Endothelial cell of umbilical vein (primary cell): ENCODE measurements around the gene RIBC1. TPM values are rescaled to one million over a fixed set of nuclear protein-coding genes. Genes with fewer than 3 reads are reported as not detected.

Experiments
- BruUV-seq: library from RNA; stranded (reverse); fragments of 400-500 nt; replicated peaks from 2 replicates; lab custom pipeline; 2021; lab: Mats Ljungman, UMichigan
- CTCF ChIA-PET: fragments of 300-600, 350-600 bp; sonication (Branson Sonifier 250); formaldehyde crosslinking; loops from one replicate; lab custom pipeline; 2021; ENCODE audit warnings: antibody characterized with exemption, inconsistent platforms; lab: Charles Lee
- POLR2A ChIA-PET: fragments of 300-600, 350-600 bp; sonication (Branson Sonifier 250); formaldehyde crosslinking; loops from one replicate; lab custom pipeline; 2021; ENCODE audit warnings: antibody characterized with exemption, inconsistent platforms; lab: Charles Lee
- DNase-seq: peaks from one replicate; pipeline ENCODE4 v3.0.0-alpha.2; 2011; ENCODE audit warnings: low read depth, low spot score
- FAIRE-seq: peaks from 2 replicates; lab custom pipeline; 2011; peaks lifted over from hg19 to GRCh38; lab: Jason Lieb, UNC
- H2AFZ ChIP-seq: 2 replicates; pipeline ENCODE4 v1.6.0; 2012; ENCODE audit warnings: low read depth, low read length, control low read depth, inconsistent platforms
- H3K27ac ChIP-seq: 2 replicates; pipeline ENCODE4 v1.5.1; 2011; ENCODE audit warnings: low read depth, mild to moderate bottlenecking, control low read depth, low read length, moderate library complexity; ENCODE audit not compliant: insufficient read depth
- H3K27me3 ChIP-seq, 2 experiments: 2 replicates each; pipeline versions ENCODE4 v1.6.0 to v1.6.1; 2011; ENCODE audit warnings: low read length in 2 of 2, mixed read lengths in 1 of 2; ENCODE audit not compliant: control insufficient read depth in 2 of 2, insufficient read depth in 2 of 2
- H3K36me3 ChIP-seq, 2 experiments: 2 replicates in 1 of 2; 3 replicates in 1 of 2; pipeline ENCODE4 v1.5.1; 2011; ENCODE audit warnings: low read length in 2 of 2, mild to moderate bottlenecking in 1 of 2, moderate library complexity in 1 of 2; ENCODE audit not compliant: control insufficient read depth in 2 of 2, insufficient read depth in 2 of 2; ENCODE audit errors: extremely low read depth in 1 of 2
- H3K4me1 ChIP-seq: 3 replicates; pipeline ENCODE4 v1.5.1; 2011; ENCODE audit warnings: mild to moderate bottlenecking, low read length; ENCODE audit not compliant: control insufficient read depth, insufficient read depth; ENCODE audit errors: extremely low read depth
- H3K4me2 ChIP-seq: 2 replicates; pipeline ENCODE4 v1.6.1; 2011; ENCODE audit warnings: low read length, control low read depth, mixed read lengths; ENCODE audit not compliant: insufficient read depth
- H3K4me3 ChIP-seq, 3 experiments: fragments of 200-600 bp in 1 of 3; sonication (generic), shearing (Covaris generic) in 1 of 3; replicated peaks in 1 of 3; 2 replicates each; pipeline ENCODE4 v1.5.1; 2011 to 2016; ENCODE audit warnings: control low read depth in 3 of 3, low read length in 3 of 3, mild to moderate bottlenecking in 2 of 3, inconsistent platforms in 1 of 3, low read depth in 1 of 3, moderate library complexity in 1 of 3; ENCODE audit not compliant: insufficient read depth in 1 of 3
- H3K79me2 ChIP-seq: 2 replicates; pipeline ENCODE4 v1.6.0; 2012; ENCODE audit warnings: low read length, inconsistent platforms; ENCODE audit not compliant: control insufficient read depth, insufficient read depth
- H3K9ac ChIP-seq: replicated peaks from 2 replicates; pipeline ENCODE3; 2011; ENCODE audit warnings: low read length, control low read depth; ENCODE audit not compliant: insufficient read depth; ENCODE audit errors: extremely low read depth
- H3K9me1 ChIP-seq: replicated peaks from 3 replicates; pipeline ENCODE4 v1.6.0; 2011; ENCODE audit warnings: mild to moderate bottlenecking, low read length; ENCODE audit not compliant: control insufficient read depth, insufficient read depth; ENCODE audit errors: extremely low read depth
- H3K9me3 ChIP-seq: replicated peaks from 2 replicates; pipeline ENCODE4 v1.5.1; 2012; ENCODE audit warnings: low read length, inconsistent platforms; ENCODE audit not compliant: control insufficient read depth, insufficient read depth
- H4K20me1 ChIP-seq: replicated peaks from 2 replicates; pipeline ENCODE3; 2011; ENCODE audit warnings: mild to moderate bottlenecking, low read length; ENCODE audit not compliant: control insufficient read depth, insufficient read depth; ENCODE audit errors: extremely low read depth
- EZH2 ChIP-seq: IDR thresholded peaks from 2 replicates; pipeline ENCODE4 v1.6.1; 2012; ENCODE audit warnings: borderline replicate concordance, low read depth, mild to moderate bottlenecking, moderate library complexity, low read length, inconsistent platforms; ENCODE audit not compliant: severe bottlenecking
- FOS ChIP-seq: IDR thresholded peaks from 2 replicates; pipeline ENCODE4 v1.6.1; 2011; ENCODE audit warnings: mild to moderate bottlenecking, low read length, moderate library complexity, borderline replicate concordance; ENCODE audit not compliant: insufficient read depth
- GATA2 ChIP-seq: IDR thresholded peaks from 2 replicates; pipeline ENCODE4 v1.7.0; 2011; ENCODE audit warnings: low read depth, mild to moderate bottlenecking, moderate library complexity, mixed read lengths, low read length; ENCODE audit not compliant: insufficient read length, insufficient read depth
- JUN ChIP-seq: IDR thresholded peaks from 2 replicates; pipeline ENCODE4 v1.6.1; 2011; ENCODE audit warnings: borderline replicate concordance, low read depth; ENCODE audit not compliant: insufficient read length, insufficient read depth
- MYC ChIP-seq: IDR thresholded peaks from one replicate; pipeline ENCODE4 v1.6.1; 2011; ENCODE audit warnings: mild to moderate bottlenecking, low read depth, low read length
- POLR2A ChIP-seq: IDR thresholded peaks from 2 replicates; pipeline ENCODE4 v1.6.1; 2012; ENCODE audit warnings: low read depth, mild to moderate bottlenecking, control low read depth, low read length
- POLR2AphosphoS5 ChIP-seq: IDR thresholded peaks from 2 replicates; pipeline ENCODE4 v1.6.1; 2012; ENCODE audit warnings: low read depth, mild to moderate bottlenecking, control low read depth, low read length, moderate library complexity; ENCODE audit not compliant: insufficient read depth
- dilution Hi-C: fragments of 300-500 bp; cut with MboI; formaldehyde crosslinking; loops from one replicate; pipeline ENCODE4 v1.15.0; 2019; ENCODE audit warnings: low sequenced_read_pairs; ENCODE audit not compliant: extremely low pct_ligation_motif_present
- intact Hi-C: fragments of 100-400 bp; cut with micrococcal nuclease; formaldehyde crosslinking; loops from one replicate; pipeline ENCODE4 v1.10.0; 2022
- polyA plus RNA-seq, 4 experiments: library from polyadenylated mRNA; depleted of rRNA in 3 of 4; stranded (reverse) in 3 of 4; unstranded in 1 of 4; fragments of >200 nt; gene quantifications; 2 replicates each; pipeline versions ENCODE4 v1.2.1 to v1.2.3, GENCODE V29; 2011 to 2012; ENCODE audit warnings: missing spikeins in 1 of 4
- total RNA-seq: library from RNA; stranded (reverse); gene quantifications from 2 replicates; pipeline ENCODE4 v1.2.3, GENCODE V29; 2021
- TF ChIP-seq, protein P1 (sequence below): IDR thresholded peaks from 2 replicates; pipeline ENCODE4 v1.6.1; 2011; ENCODE audit not compliant: insufficient read depth, insufficient read length
- TF ChIP-seq, protein P2 (sequence below), 2 donors: IDR thresholded peaks; 1 replicate in 1 of 2; 2 replicates in 1 of 2; pipeline ENCODE4 v1.5.1; 2011; ENCODE audit warnings: low read length in 2 of 2, mild to moderate bottlenecking in 2 of 2, moderate library complexity in 2 of 2, control low read depth in 1 of 2, inconsistent platforms in 1 of 2, low read depth in 1 of 2; ENCODE audit not compliant: insufficient read depth in 1 of 2; ENCODE audit errors: extremely low read depth in 1 of 2

Gene RIBC1
- total and polyA plus RNA-seq, 2 donors (not counting 3 experiments of a cell fraction or from before 2014, with no cell fraction given) = 0.23 to 0.86 TPM

DNA sequence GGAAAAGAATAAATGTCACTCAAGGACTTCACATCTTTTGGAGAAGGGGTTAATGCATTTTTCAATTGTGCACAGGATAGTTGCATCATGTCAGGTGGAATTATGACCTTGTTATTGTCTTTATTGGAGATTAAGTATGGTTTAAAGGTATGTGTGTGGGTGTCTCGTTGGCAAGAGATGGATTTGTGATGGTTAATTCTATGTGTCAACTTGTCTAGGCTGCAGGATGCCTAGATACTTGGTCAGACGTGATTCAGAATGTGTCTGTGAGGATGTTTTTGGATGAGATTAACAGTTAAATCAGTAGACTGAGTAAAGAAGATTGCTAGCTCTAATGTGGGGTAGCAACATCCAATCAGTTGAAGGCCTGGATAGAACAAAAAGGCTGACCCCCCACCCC is 53.7 kb downstream of the RIBC1 start:
- Histone ChIP-seq H4K20me1 (no peaks in the 10 kb centered on the region), H3K79me2 (no peaks in the 10 kb centered on the region), H3K27me3 (no peaks in the 10 kb centered on the region), H2AFZ (no peak overlapping the region), H3K4me1 (no peaks in the 10 kb centered on the region), H3K27ac (no peak overlapping the region), H3K36me3 (no peaks in the 10 kb centered on the region), H3K4me3 (no peak overlapping the region), H3K9me3 (no peaks in the 10 kb centered on the region), H3K9ac (no peak overlapping the region), H3K4me2 (no peak overlapping the region), H3K9me1 (no peaks in the 10 kb centered on the region)
- CTCF ChIA-PET = interaction anchor here (1.3 kb wide), 1 partner anchor 14 kb away, joined by 5 read pairs; no protein-coding TSS in a partner anchor
- DNase-seq = no peak
- POLR2A ChIA-PET = interaction anchor here (0.6 kb wide), 1 partner anchor 13 kb away, joined by 6 read pairs; no protein-coding TSS in a partner anchor
- dilution Hi-C loops = no loop called here
- no peak for TF ChIP-seq JUN
- no peak for TF ChIP-seq MYC
- TF ChIP-seq EZH2 = no peak
- no peak for TF ChIP-seq GATA2
- TF ChIP-seq POLR2AphosphoS5 = no peak
- TF ChIP-seq FOS = no peak
- TF ChIP-seq, protein P1, sequence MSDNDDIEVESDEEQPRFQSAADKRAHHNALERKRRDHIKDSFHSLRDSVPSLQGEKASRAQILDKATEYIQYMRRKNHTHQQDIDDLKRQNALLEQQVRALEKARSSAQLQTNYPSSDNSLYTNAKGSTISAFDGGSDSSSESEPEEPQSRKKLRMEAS = no peak
- TF ChIP-seq POLR2A = no peak
- TF ChIP-seq, protein P2, sequence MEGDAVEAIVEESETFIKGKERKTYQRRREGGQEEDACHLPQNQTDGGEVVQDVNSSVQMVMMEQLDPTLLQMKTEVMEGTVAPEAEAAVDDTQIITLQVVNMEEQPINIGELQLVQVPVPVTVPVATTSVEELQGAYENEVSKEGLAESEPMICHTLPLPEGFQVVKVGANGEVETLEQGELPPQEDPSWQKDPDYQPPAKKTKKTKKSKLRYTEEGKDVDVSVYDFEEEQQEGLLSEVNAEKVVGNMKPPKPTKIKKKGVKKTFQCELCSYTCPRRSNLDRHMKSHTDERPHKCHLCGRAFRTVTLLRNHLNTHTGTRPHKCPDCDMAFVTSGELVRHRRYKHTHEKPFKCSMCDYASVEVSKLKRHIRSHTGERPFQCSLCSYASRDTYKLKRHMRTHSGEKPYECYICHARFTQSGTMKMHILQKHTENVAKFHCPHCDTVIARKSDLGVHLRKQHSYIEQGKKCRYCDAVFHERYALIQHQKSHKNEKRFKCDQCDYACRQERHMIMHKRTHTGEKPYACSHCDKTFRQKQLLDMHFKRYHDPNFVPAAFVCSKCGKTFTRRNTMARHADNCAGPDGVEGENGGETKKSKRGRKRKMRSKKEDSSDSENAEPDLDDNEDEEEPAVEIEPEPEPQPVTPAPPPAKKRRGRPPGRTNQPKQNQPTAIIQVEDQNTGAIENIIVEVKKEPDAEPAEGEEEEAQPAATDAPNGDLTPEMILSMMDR (IDR thresholded peaks at IDR 0.05; ENCODE audit: extremely low read depth in 1 of 2, insufficient read depth in 1 of 2, low read depth in 1 of 2, low read length in 2 of 2) = no peak
- intact Hi-C loops = no loop called here
- no peak for FAIRE-seq
- BruUV-seq = no TSS peak
